ENCODE results near the gene HDAC9.

DNA sequence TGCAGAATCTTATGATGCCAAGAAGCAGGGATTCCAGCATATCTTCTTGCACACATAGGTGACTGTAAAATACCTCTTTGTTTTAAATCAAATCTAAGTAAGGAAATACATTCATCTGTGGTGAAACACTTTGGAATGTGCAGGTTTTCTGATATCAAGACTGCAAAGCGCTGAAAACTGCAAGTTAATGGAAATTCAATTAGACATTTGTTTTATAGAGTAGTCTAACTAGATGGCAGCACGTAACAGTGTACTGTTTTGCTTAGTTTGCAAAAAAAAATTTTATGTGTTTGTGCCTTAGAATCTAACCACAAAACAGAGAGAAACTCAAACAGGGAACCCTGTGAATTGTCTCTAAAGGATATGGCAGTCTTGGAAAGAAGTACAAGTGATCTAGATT lies 259.2 kb downstream of the HDAC9 start:
- TF ChIP-seq REST (IDR thresholded peaks at IDR 0.05; ENCODE audit: low read depth) (no peak), POLR2AphosphoS5 (IDR thresholded peaks at IDR 0.05; ENCODE audit: low read depth, low read length) (no peak), YY1 (IDR thresholded peaks at IDR 0.05; ENCODE audit: extremely low read depth, insufficient replicate concordance, low read depth, low read length) (no peak), ZFX (IDR thresholded peaks at IDR 0.05) (no peak), ATF3 (IDR thresholded peaks at IDR 0.05) (no peak), SP1 (IDR thresholded peaks at IDR 0.05; ENCODE audit: low read depth) (no peak)
- TF ChIP-seq, protein P1, sequence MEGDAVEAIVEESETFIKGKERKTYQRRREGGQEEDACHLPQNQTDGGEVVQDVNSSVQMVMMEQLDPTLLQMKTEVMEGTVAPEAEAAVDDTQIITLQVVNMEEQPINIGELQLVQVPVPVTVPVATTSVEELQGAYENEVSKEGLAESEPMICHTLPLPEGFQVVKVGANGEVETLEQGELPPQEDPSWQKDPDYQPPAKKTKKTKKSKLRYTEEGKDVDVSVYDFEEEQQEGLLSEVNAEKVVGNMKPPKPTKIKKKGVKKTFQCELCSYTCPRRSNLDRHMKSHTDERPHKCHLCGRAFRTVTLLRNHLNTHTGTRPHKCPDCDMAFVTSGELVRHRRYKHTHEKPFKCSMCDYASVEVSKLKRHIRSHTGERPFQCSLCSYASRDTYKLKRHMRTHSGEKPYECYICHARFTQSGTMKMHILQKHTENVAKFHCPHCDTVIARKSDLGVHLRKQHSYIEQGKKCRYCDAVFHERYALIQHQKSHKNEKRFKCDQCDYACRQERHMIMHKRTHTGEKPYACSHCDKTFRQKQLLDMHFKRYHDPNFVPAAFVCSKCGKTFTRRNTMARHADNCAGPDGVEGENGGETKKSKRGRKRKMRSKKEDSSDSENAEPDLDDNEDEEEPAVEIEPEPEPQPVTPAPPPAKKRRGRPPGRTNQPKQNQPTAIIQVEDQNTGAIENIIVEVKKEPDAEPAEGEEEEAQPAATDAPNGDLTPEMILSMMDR (IDR thresholded peaks at IDR 0.05 in 2 of 3, conservative IDR thresholded peaks at IDR 0.05 in 1 of 3; ENCODE audit: borderline replicate concordance in 1 of 3, insufficient read depth in 1 of 3, low read depth in 2 of 3, low read length in 2 of 3): no peak
